Activated CD4-positive, alpha-beta memory T cell treated with anti-CD3 and anti-CD28 coated beads for 36 hours (primary cell): ENCODE measurements around the gene AP2B1. TPM values are rescaled to one million over a fixed set of nuclear protein-coding genes. Genes with fewer than 3 reads are reported as not detected.
"Not testable (repeated sequence)": the region's sequence is repeated elsewhere in the genome, so short reads cannot be mapped to it uniquely, and the experiment has no call there.

Source experiments
- CTCF ChIA-PET: fragments of 350-600 bp; sonication (Branson Sonifier 250); formaldehyde crosslinking; loops from one replicate; lab custom pipeline; 2021; ENCODE audit warnings: antibody characterized with exemption, inconsistent platforms; lab: Charles Lee
- POLR2A ChIA-PET: fragments of 350-600 bp; sonication (Branson Sonifier 250); formaldehyde crosslinking; loops from one replicate; lab custom pipeline; 2021; ENCODE audit warnings: antibody characterized with exemption; lab: Charles Lee
- DNase-seq: peaks from one replicate; pipeline ENCODE4 v3.0.0-alpha.2; 2020
- H3K27ac Mint-ChIP-seq: one replicate; pipeline ENCODE4 v1.8.0; 2021; ENCODE audit warnings: mixed read lengths
- H3K27me3 Mint-ChIP-seq: one replicate; pipeline ENCODE4 v1.8.0; 2021; ENCODE audit warnings: mixed read lengths
- H3K36me3 Mint-ChIP-seq: one replicate; pipeline ENCODE4 v1.8.0; 2021; ENCODE audit warnings: mixed read lengths
- H3K4me1 Mint-ChIP-seq: one replicate; pipeline ENCODE4 v1.8.0; 2021; ENCODE audit warnings: low read depth, mixed read lengths
- H3K4me3 Mint-ChIP-seq: one replicate; pipeline ENCODE4 v1.8.0; 2021; ENCODE audit warnings: mild to moderate bottlenecking, mixed read lengths
- H3K9me3 Mint-ChIP-seq: one replicate; pipeline ENCODE4 v1.8.0; 2021; ENCODE audit warnings: mixed read lengths
- intact Hi-C: fragments of 100-400 bp; cut with micrococcal nuclease; formaldehyde crosslinking; loops from one replicate; pipeline ENCODE4 v1.15.1; 2023
- total RNA-seq, 2 experiments: library from RNA; stranded (reverse); gene quantifications; one replicate each; pipeline ENCODE4 v1.2.3, GENCODE V29; 2021

Gene AP2B1
- total RNA-seq, 2 experiments from 2014 or later = 187 to 192 TPM

GRCh38 chr17:35605678-35606077, 18.6 kb downstream of the AP2B1 start:
- Mint-ChIP-seq H3K27me3 (no peaks in the 10 kb centered on the region), H3K4me3 (no peak overlapping the region), H3K4me1 (peaks cover 5% of the 10 kb centered on the region), H3K36me3 (peaks cover 33% of the 10 kb centered on the region), H3K9me3 (no peaks in the 10 kb centered on the region), H3K27ac (no peak overlapping the region)
- intact Hi-C loops = no loop called here
- ChIA-PET CTCF (no interaction called here), POLR2A (interaction anchor here (0.6 kb wide), 1 partner anchor 490 kb away, joined by 4 read pairs; no protein-coding TSS in a partner anchor)
- DNase-seq = no peak

GRCh38 chr17:35607239-35607847, 20.2 kb downstream of the AP2B1 start:
- POLR2A ChIA-PET = interaction anchor here (1.1 to 1.4 kb wide), 2 partner anchors 8 to 81 kb away, joined by 3 read pairs; no protein-coding TSS in a partner anchor
- DNase-seq = no peak
- H3K36me3 Mint-ChIP-seq = peaks cover 34% of the 10 kb centered on the region
- H3K4me3 Mint-ChIP-seq = no peak overlapping the region
- no peaks in the 10 kb centered on the region for H3K9me3 Mint-ChIP-seq
- no peak overlapping the region for H3K27ac Mint-ChIP-seq
- intact Hi-C loops = no loop called here
- CTCF ChIA-PET = interaction anchor here (0.7 to 2.0 kb wide), 4 partner anchors 59 to 599 kb away, joined by 3 to 6 read pairs (median 3); no protein-coding TSS in a partner anchor
- H3K27me3 Mint-ChIP-seq = no peaks in the 10 kb centered on the region
- peaks cover 5% of the 10 kb centered on the region for H3K4me1 Mint-ChIP-seq

DNA sequence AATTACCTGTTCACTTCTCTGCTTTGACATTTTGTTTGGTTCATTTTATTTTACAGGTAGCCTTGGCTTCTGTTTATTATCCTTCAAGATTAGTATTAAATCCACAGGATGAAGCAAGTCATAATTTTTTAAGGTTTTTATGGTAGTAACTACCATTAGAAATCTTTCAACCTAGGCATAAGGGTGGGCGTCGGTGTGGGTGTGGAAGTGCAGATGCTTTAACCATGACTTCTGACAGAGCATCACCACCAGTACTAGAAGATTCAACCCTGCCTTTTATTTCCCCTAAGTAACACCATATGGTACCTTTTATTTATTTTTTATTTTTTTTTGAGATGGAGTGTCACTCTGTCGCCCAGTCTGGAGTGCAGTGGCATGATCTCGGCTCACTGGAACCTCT, 22.7 kb downstream of the AP2B1 start:
- ChIA-PET POLR2A (no interaction called here), CTCF (no interaction called here)
- H3K4me1 Mint-ChIP-seq = peaks cover 5% of the 10 kb centered on the region
- H3K4me3 Mint-ChIP-seq = no peak overlapping the region
- no peaks in the 10 kb centered on the region for H3K27me3 Mint-ChIP-seq
- intact Hi-C loops = no loop called here
- no peak for DNase-seq
- no peaks in the 10 kb centered on the region for H3K9me3 Mint-ChIP-seq
- peaks cover 27% of the 10 kb centered on the region for H3K36me3 Mint-ChIP-seq
- no peak overlapping the region for H3K27ac Mint-ChIP-seq

DNA sequence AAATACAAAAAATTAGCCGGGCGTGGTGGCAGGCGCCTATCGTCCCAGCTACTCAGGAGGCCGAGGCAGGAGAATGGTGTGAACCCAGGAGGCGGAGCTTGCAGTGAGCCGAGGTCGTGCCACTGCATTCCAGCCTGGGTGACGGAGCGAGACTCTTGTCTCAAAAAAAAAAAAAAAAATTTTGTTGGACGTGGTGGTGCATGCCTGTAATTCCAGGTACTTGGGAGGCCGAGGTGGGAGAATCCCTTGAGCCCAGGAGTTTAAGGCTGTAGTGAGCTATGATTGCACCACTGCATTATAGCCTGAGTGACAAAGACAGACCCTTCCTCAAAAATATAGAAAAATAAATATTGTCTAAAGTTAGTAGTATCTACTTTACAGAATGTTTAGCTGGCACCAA, 23.6 kb downstream of the AP2B1 start:
- POLR2A ChIA-PET, H3K27me3 Mint-ChIP-seq, H3K4me1 Mint-ChIP-seq, H3K27ac Mint-ChIP-seq, DNase-seq, intact Hi-C loops, H3K4me3 Mint-ChIP-seq, H3K9me3 Mint-ChIP-seq: not testable (repeated sequence)
- H3K36me3 Mint-ChIP-seq = peaks cover 26% of the 10 kb centered on the region
- CTCF ChIA-PET = interaction anchor here (0.8 to 5.0 kb wide), 3 partner anchors 8 to 136 kb away, joined by 3 to 131 read pairs (median 3); no protein-coding TSS in a partner anchor

- Mint-ChIP-seq H3K36me3 (peaks cover 17% of the 10 kb centered on the region), H3K27ac (no peak overlapping the region), H3K9me3 (no peaks in the 10 kb centered on the region), H3K4me1 (no peaks in the 10 kb centered on the region), H3K4me3 (no peak overlapping the region), H3K27me3 (no peaks in the 10 kb centered on the region)
- intact Hi-C loops = loop anchor here (1.0 kb wide), 1 partner anchor 135 kb away; no protein-coding TSS in a partner anchor
- peak; percentile 47 for DNase-seq
- CTCF ChIA-PET = interaction anchor here (0.6 to 5.0 kb wide), 24 partner anchors 8 to 446 kb away, joined by 3 to 131 read pairs (median 4); partner anchors contain the start of gene RASL10B
- POLR2A ChIA-PET = no interaction called here
Measured at GRCh38 chr17:35612924-35613521, 25.9 kb downstream of the AP2B1 start.

DNA sequence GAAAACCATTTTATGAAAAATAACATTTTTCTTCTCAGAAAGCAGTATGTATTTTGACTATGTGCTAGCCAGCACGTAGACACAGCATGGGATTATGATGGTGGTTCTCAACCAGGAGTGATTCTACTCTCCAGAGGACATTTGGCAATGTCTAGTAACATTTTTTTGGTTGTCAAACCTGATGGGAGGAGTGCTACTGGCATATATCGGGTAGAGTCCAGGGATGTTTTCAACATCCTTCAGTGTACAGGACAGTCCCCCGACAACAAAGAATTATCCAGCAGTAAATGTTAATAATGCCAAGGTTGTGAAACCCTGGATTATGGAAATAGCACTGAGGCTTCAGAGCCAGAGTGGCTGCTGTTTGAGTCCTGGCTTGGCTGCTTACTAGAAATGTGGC, 27.7 kb downstream of the AP2B1 start:
- no peak overlapping the region for H3K4me3 Mint-ChIP-seq
- no peaks in the 10 kb centered on the region for H3K9me3 Mint-ChIP-seq
- H3K27ac Mint-ChIP-seq = no peak overlapping the region
- ChIA-PET POLR2A (no interaction called here), CTCF (interaction anchor here (0.8 to 5.0 kb wide), 5 partner anchors 19 to 149 kb away, joined by 4 to 131 read pairs (median 6); no protein-coding TSS in a partner anchor)
- DNase-seq = no peak
- intact Hi-C loops = no loop called here
- peaks cover 10% of the 10 kb centered on the region for H3K36me3 Mint-ChIP-seq
- no peaks in the 10 kb centered on the region for H3K4me1 Mint-ChIP-seq
- H3K27me3 Mint-ChIP-seq = no peaks in the 10 kb centered on the region

DNA sequence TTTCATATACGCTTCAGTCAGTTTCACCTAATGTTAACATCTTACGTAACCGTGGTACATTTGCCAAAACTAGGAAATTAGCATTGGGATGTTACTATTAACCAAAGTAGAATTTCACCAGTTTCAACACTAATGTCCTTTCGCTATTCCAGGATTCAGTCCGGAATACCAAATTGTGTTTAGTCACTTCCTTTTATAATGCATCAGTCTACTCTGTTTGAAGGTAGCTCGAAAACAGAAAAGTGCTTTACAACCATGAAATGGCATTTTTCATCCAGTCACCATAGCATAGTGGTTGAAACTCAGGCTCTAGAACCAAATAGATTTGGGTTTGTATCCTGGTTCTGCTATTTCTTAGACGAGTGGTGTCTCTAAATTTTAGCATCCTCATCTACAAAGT, 29.4 kb downstream of the AP2B1 start:
- CTCF ChIA-PET = no interaction called here
- H3K4me3 Mint-ChIP-seq = no peak overlapping the region

DNA sequence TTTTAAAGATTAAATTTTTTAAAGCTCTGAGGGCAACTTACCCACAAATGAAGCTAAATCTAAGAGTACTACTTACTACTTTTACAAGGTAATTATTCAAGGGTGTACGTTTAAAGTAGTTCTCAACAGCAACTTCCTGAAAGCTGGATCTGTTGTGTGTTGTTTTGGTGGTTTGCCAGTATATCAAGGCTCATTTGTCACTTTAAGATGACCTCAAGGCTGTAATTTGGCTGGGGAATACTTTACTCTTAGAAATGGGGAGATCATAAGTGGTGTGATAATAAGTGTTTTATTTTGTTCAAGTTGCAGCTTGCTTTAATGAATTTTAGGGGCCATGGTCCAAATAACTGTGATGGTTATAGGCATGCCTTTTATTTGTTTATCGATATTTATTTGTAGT, 30.4 kb downstream of the AP2B1 start:
- H3K27me3 Mint-ChIP-seq = no peaks in the 10 kb centered on the region
- H3K4me3 Mint-ChIP-seq = no peak overlapping the region
- H3K9me3 Mint-ChIP-seq = no peaks in the 10 kb centered on the region
- intact Hi-C loops = no loop called here
- no peaks in the 10 kb centered on the region for H3K4me1 Mint-ChIP-seq
- peaks cover 3% of the 10 kb centered on the region for H3K36me3 Mint-ChIP-seq
- ChIA-PET POLR2A (no interaction called here), CTCF (interaction anchor here (0.6 kb wide), 1 partner anchor 101 kb away, joined by 3 read pairs; no protein-coding TSS in a partner anchor)
- H3K27ac Mint-ChIP-seq = no peak overlapping the region
- DNase-seq = no peak

More for the DNA sequence above, 29.4 kb downstream of the AP2B1 start:
- no peak for DNase-seq
- no peaks in the 10 kb centered on the region for H3K4me1 Mint-ChIP-seq
- POLR2A ChIA-PET = no interaction called here
- H3K27ac Mint-ChIP-seq = no peak overlapping the region
- intact Hi-C loops = no loop called here
- H3K27me3 Mint-ChIP-seq = no peaks in the 10 kb centered on the region
- H3K36me3 Mint-ChIP-seq = peaks cover 6% of the 10 kb centered on the region
- H3K9me3 Mint-ChIP-seq = no peaks in the 10 kb centered on the region

DNA sequence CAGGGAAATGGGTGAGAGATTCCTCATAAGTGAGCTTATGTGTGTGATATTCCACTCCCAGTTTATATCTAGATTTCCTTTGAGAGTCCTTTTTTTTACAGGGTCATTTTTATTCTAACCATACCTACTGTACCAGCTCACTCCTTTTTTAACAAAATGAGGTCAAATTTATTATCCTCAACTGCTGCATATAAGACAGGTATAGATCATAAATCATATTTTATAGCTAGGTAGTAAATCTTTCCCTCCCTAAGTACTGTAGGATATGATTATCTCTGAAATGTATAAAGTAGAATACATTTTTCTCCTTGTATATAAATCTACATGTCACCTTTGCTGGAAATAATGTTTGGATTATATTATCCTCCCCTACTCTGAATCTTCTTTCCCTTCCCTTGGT, 31.5 kb downstream of the AP2B1 start:
- intact Hi-C loops = no loop called here
- Mint-ChIP-seq H3K4me1 (no peaks in the 10 kb centered on the region), H3K27me3 (no peaks in the 10 kb centered on the region), H3K36me3 (peaks cover 3% of the 10 kb centered on the region), H3K27ac (no peak overlapping the region), H3K9me3 (no peaks in the 10 kb centered on the region), H3K4me3 (no peak overlapping the region)
- no peak for DNase-seq
- POLR2A ChIA-PET = no interaction called here
- CTCF ChIA-PET = interaction anchor here (1.5 to 2.0 kb wide), 2 partner anchors 129 to 145 kb away, joined by 5 to 8 read pairs; no protein-coding TSS in a partner anchor

DNA sequence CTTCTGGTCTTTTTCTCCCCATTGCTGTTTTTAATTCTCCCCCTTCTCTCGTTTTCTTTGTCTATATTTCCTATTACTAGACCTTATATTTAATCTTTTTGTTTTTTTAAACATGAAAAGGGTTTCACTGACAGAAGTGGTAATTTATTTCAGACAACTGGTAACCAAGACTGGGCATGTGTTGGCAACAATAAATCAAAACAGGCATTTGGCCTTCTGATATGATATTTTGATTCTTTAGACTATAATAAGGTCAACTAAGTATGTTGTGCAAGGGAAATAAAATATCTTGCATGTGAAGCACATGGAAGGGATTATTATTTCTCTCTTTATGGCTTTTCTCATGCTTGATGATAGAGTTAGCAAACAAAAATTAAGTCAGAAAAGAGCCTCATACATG, 34.6 kb downstream of the AP2B1 start:
- no peaks in the 10 kb centered on the region for H3K9me3 Mint-ChIP-seq
- intact Hi-C loops = no loop called here
- no peak overlapping the region for H3K4me3 Mint-ChIP-seq
- ChIA-PET POLR2A (no interaction called here), CTCF (interaction anchor here (1.1 kb wide), 1 partner anchor 9 kb away, joined by 5 read pairs; no protein-coding TSS in a partner anchor)
- no peak for DNase-seq
- no peaks in the 10 kb centered on the region for H3K27me3 Mint-ChIP-seq
- H3K27ac Mint-ChIP-seq = no peak overlapping the region
- H3K36me3 Mint-ChIP-seq = peaks cover 15% of the 10 kb centered on the region
- H3K4me1 Mint-ChIP-seq = no peaks in the 10 kb centered on the region

- CTCF ChIA-PET = interaction anchor here (0.8 to 2.6 kb wide), 3 partner anchors 14 to 137 kb away, joined by 3 to 6 read pairs (median 5); no protein-coding TSS in a partner anchor
- no peaks in the 10 kb centered on the region for H3K9me3 Mint-ChIP-seq
- intact Hi-C loops = no loop called here
- no peak overlapping the region for H3K27ac Mint-ChIP-seq
- POLR2A ChIA-PET = no interaction called here
- peaks cover 7% of the 10 kb centered on the region for H3K4me1 Mint-ChIP-seq
- H3K27me3 Mint-ChIP-seq = no peaks in the 10 kb centered on the region
- DNase-seq = no peak
- peaks cover 33% of the 10 kb centered on the region for H3K36me3 Mint-ChIP-seq
- no peak overlapping the region for H3K4me3 Mint-ChIP-seq
Measured at GRCh38 chr17:35627417-35627816, 40.3 kb downstream of the AP2B1 start.

- Mint-ChIP-seq H3K9me3 (no peaks in the 10 kb centered on the region), H3K27me3 (no peaks in the 10 kb centered on the region), H3K4me1 (peaks cover 7% of the 10 kb centered on the region), H3K4me3 (no peak overlapping the region), H3K36me3 (peaks cover 28% of the 10 kb centered on the region), H3K27ac (peak overlapping the region; percentile 23)
- CTCF ChIA-PET = interaction anchor here (0.6 to 2.1 kb wide), 2 partner anchors 19 to 322 kb away, joined by 3 to 4 read pairs; no protein-coding TSS in a partner anchor
- no peak for DNase-seq
- intact Hi-C loops = no loop called here
- POLR2A ChIA-PET = no interaction called here
Measured at GRCh38 chr17:35630530-35631148, 43.5 kb downstream of the AP2B1 start.
